Tibial nerve (tissue), 4 donors: ENCODE data around the gene CKM. TPM values are rescaled to one million over a fixed set of nuclear protein-coding genes. Genes with fewer than 3 reads are reported as not detected.
"Not testable (repeated sequence)": the region's sequence is repeated elsewhere in the genome, so short reads cannot be mapped to it uniquely, and the experiment has no call there.

Experiments used
- DNase-seq, 2 donors: peaks; one replicate each; pipeline ENCODE4 v3.0.0-alpha.2; 2019; ENCODE audit warnings: low spot score in 2 of 2
- H3K27ac ChIP-seq, 4 donors: fragments of 200-600 bp; sonication (generic) in 3 of 4; one replicate each; pipeline ENCODE4 v1.5.1; 2017 to 2019; ENCODE audit warnings: mild to moderate bottlenecking in 1 of 4
- H3K27me3 ChIP-seq, 2 donors: fragments of 200-600 bp; sonication (generic) in 1 of 2; one replicate each; pipeline versions ENCODE4 v1.5.1 to v1.6.0; 2017 to 2019
- H3K36me3 ChIP-seq, 3 donors: fragments of 200-600 bp; sonication (generic); one replicate each; pipeline ENCODE4 v1.5.1; 2018 to 2019
- H3K4me1 ChIP-seq, 4 donors: fragments of 200-600 bp; sonication (generic) in 3 of 4; one replicate each; pipeline ENCODE4 v1.5.1; 2017 to 2019
- H3K4me3 ChIP-seq, 4 donors: fragments of 200-600 bp; sonication (generic) in 3 of 4; one replicate each; pipeline ENCODE4 v1.5.1; 2017 to 2019; ENCODE audit warnings: mild to moderate bottlenecking in 1 of 4, moderate library complexity in 1 of 4
- H3K9me3 ChIP-seq, 4 donors: fragments of 200-600 bp; sonication (generic) in 3 of 4; one replicate each; pipeline ENCODE4 v1.5.1; 2017 to 2019
- EP300 ChIP-seq, 2 donors: sonication (generic); formaldehyde crosslinking; IDR thresholded peaks; one replicate each; pipeline ENCODE4 v1.6.1; 2017; ENCODE audit warnings: antibody characterized with exemption in 2 of 2, mild to moderate bottlenecking in 1 of 2
- POLR2A ChIP-seq, 2 donors: fragments of 450-650 bp; IDR thresholded peaks; one replicate each; pipeline ENCODE4 v1.6.1; 2017; ENCODE audit warnings: antibody characterized with exemption in 2 of 2, mild to moderate bottlenecking in 2 of 2, moderate library complexity in 2 of 2
- WGBS, 2 donors: methylation state at CpG; one replicate each; pipeline ENCODE4 v1.1.5; 2018; 5-methylcytosine and 5-hydroxymethylcytosine counted together
- total RNA-seq, 4 donors: library from RNA; depleted of rRNA; stranded (reverse); fragments of >200 nt; gene quantifications; one replicate each; pipeline ENCODE4 v1.1.0, GENCODE V29; 2016
- TF ChIP-seq, protein P1 (sequence below), 5 experiments: fragments of 200-600 bp in 3 of 5; fragments of 450-650 bp in 2 of 5; sonication (generic) in 3 of 5; IDR thresholded peaks; one replicate each; pipeline ENCODE4 v1.5.1; 2016 to 2019; ENCODE audit warnings: antibody characterized with exemption in 5 of 5, mild to moderate bottlenecking in 3 of 5, moderate library complexity in 2 of 5

Gene CKM
- total RNA-seq, 4 donors from 2014 or later: 0.30 to 1.3 TPM; not detected in 2

DNA sequence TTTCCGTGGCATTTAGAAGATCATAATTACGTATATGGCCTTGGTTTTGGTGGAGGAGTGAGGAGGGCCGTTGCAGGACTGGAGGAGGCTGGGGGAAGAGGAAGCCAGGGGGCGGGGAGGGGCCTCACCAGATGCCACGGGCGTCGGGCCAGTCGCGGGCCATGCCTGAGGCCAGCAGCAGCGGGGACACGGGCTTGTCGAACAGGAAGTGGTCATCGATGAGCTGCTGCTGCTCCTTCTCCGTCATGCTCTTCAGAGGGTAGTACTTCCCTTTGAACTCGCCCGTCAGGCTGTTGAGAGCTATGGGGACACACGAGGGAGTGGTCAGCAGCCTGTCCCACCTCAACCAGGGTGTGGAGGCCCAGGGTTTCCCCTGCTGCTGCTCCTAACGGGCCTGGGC is 11.1 kb downstream of the CKM start:
- Histone ChIP-seq H3K27me3 (peaks cover 0 to 26% of the 10 kb centered on the region in 2 donors), H3K9me3 (no peaks in the 10 kb centered on the region), H3K36me3 (no peaks in the 10 kb centered on the region), H3K4me3 (no peak overlapping the region), H3K27ac (no peak overlapping the region), H3K4me1 (no peaks in the 10 kb centered on the region)
- no peak for DNase-seq
- 30 to 33% methylated on average over 18 of the region's 18 CpGs for WGBS, 2 donors
- no peak for TF ChIP-seq POLR2A (IDR thresholded peaks at IDR 0.05)
- no peak for TF ChIP-seq EP300 (IDR thresholded peaks at IDR 0.05)
- TF ChIP-seq, protein P1, sequence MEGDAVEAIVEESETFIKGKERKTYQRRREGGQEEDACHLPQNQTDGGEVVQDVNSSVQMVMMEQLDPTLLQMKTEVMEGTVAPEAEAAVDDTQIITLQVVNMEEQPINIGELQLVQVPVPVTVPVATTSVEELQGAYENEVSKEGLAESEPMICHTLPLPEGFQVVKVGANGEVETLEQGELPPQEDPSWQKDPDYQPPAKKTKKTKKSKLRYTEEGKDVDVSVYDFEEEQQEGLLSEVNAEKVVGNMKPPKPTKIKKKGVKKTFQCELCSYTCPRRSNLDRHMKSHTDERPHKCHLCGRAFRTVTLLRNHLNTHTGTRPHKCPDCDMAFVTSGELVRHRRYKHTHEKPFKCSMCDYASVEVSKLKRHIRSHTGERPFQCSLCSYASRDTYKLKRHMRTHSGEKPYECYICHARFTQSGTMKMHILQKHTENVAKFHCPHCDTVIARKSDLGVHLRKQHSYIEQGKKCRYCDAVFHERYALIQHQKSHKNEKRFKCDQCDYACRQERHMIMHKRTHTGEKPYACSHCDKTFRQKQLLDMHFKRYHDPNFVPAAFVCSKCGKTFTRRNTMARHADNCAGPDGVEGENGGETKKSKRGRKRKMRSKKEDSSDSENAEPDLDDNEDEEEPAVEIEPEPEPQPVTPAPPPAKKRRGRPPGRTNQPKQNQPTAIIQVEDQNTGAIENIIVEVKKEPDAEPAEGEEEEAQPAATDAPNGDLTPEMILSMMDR (IDR thresholded peaks at IDR 0.05): no peak

DNA sequence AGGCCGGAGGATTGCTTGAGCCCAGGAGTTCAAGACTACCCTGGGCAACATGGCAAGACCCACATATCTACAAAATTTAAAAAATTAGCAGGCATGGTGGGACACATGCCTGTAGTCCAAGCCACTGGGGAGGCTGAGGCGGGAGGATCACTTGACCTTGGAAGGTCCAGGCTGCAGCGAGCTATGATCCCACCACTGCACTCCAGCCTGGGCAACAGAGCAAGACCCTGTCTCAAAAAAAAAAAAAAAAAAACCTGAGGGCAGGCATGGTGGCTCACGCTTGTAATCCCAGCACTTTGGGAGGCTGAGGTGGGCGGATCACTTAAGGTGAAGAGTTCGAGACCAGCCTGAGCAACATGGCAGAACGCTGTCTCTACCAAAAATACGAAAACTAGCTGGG is 13.4 kb downstream of the CKM start:
- not testable (repeated sequence) for H3K27me3 ChIP-seq, H3K36me3 ChIP-seq, H3K4me1 ChIP-seq, H3K27ac ChIP-seq, H3K9me3 ChIP-seq, H3K4me3 ChIP-seq, DNase-seq
- 94% methylated on average over 8 of the region's 8 CpGs for WGBS, 2 donors

DNA sequence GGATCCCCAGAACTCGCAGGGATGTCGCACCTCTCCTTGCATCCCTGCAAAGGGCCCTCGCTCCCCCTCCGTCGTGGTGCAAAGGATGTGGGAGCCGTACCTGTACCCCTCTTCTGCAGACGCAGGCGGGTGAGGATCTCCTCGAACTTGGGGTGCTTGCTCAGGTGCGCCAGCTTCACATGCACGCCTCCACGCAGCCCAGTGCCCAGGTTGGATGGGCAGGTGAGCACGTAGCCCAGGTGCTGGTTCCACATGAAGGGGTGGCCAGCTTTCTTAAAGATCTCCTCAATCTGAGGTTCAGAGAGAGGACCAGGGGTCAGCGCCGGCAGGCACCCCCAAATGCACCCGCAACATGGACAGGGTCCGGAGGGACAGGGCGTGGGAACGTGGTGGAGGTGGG is 15.3 kb downstream of the CKM start:
- Histone ChIP-seq H3K27me3 (no peaks in the 10 kb centered on the region), H3K27ac (no peak overlapping the region), H3K36me3 (peaks cover 0 to 12% (median 0%) of the 10 kb centered on the region in 3 donors), H3K4me1 (no peaks in the 10 kb centered on the region), H3K4me3 (no peak overlapping the region), H3K9me3 (peaks cover 0 to 11% (median 0%) of the 10 kb centered on the region in 4 donors)
- TF ChIP-seq, protein P1 (IDR thresholded peaks at IDR 0.05): no peak
- TF ChIP-seq EP300 (IDR thresholded peaks at IDR 0.05) (no peak), POLR2A (IDR thresholded peaks at IDR 0.05) (no peak)
- no peak for DNase-seq
- 89 to 92% methylated on average over 11 to 19 of the region's 19 CpGs for WGBS, 2 donors

DNA sequence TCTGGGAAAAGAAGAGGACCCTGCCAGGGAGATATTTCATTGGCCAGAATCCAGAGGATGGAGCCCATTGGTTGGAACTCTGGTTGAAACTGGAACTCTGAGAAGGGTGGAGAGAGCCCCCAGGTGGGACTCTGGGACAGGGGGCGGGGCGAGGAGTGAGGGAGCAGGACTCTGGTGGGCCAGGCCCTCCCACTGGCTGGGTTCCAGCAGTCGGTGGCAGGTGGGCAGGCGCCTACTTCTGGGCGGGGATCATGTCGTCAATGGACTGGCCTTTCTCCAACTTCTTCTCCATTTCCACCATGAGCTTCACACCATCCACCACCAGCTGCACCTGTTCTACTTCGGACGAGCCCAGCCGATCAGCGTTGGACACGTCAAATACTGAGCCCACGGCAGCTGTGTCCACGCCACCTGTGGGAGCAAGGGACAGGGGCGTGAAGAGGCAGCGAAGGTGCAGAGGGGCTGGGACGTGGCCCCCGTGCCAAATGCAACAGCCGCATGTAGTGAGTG is 16.1 kb downstream of the CKM start:
- TF ChIP-seq EP300 (IDR thresholded peaks at IDR 0.05): no peak
- no peak for TF ChIP-seq POLR2A (IDR thresholded peaks at IDR 0.05)
- TF ChIP-seq, protein P1 (IDR thresholded peaks at IDR 0.05): no peak

DNA sequence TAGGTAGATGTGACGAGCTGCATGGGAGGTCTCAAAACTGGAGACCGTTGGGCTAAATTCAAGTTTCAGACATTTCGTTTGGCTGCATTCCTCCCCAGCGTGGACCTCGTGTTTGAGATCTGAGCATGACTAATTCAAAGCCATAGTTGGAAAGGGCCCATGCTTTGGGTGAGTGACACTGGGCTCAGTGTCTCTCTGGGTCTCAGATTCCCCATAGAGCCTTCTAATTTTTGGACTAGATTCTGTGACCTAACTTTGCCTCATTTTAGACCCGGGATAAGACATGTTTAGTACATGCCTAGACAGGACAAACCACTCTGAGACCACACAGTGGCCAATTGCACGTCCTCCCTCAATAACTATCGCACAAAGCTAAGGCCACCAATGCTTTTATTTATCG is 16.6 kb downstream of the CKM start:
- Histone ChIP-seq H3K27me3 (no peaks in the 10 kb centered on the region), H3K4me3 (no peak overlapping the region), H3K36me3 (peaks cover 0 to 22% (median 0%) of the 10 kb centered on the region in 3 donors), H3K9me3 (peaks cover 0 to 11% (median 0%) of the 10 kb centered on the region in 4 donors), H3K27ac (no peak overlapping the region), H3K4me1 (no peaks in the 10 kb centered on the region)
- DNase-seq: no peak
- TF ChIP-seq EP300 (IDR thresholded peaks at IDR 0.05) (no peak), POLR2A (IDR thresholded peaks at IDR 0.05) (no peak)
- TF ChIP-seq, protein P1 (IDR thresholded peaks at IDR 0.05): no peak
- 41 to 46% methylated on average over 9 of the region's 9 CpGs for WGBS, 2 donors

More for the DNA sequence above, 16.1 kb downstream of the CKM start:
- H3K4me3 ChIP-seq: no peak overlapping the region
- DNase-seq: no peak
- H3K27ac ChIP-seq: no peak overlapping the region
- H3K27me3 ChIP-seq: no peaks in the 10 kb centered on the region
- no peaks in the 10 kb centered on the region for H3K4me1 ChIP-seq
- 71 to 79% methylated on average over 18 of the region's 18 CpGs for WGBS, 2 donors
- peaks cover 0 to 20% (median 0%) of the 10 kb centered on the region in 3 donors for H3K36me3 ChIP-seq
- H3K9me3 ChIP-seq: peaks cover 0 to 11% (median 0%) of the 10 kb centered on the region in 4 donors

DNA sequence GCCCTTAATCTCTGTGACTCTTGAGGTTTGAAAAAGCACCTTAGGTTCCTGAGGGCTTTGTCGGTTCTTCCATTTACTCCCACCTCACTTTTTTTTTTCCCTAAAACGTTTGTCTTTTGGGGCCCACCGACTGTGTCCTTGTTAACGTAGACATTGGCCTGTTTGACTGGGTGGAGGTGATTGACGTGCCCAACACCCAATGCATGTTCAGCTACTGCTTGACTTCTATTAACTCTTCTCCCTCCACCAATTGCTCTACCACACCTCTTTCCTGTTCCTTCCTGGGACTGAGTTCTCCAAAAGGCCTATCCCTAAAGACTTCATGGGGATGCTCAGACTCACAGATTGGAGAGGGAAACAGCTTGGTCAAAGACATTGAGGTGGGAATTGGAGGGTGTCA is 17.3 kb downstream of the CKM start:
- TF ChIP-seq EP300 (IDR thresholded peaks at IDR 0.05) (no peak), POLR2A (IDR thresholded peaks at IDR 0.05) (no peak)
- TF ChIP-seq, protein P1 (IDR thresholded peaks at IDR 0.05): no peak
- 13 to 16% methylated on average over 5 of the region's 5 CpGs for WGBS, 2 donors
- peaks cover 0 to 11% (median 0%) of the 10 kb centered on the region in 4 donors for H3K9me3 ChIP-seq
- H3K4me3 ChIP-seq: no peak overlapping the region
- H3K4me1 ChIP-seq: no peaks in the 10 kb centered on the region
- H3K27ac ChIP-seq: no peak overlapping the region
- H3K27me3 ChIP-seq: no peaks in the 10 kb centered on the region
- peaks cover 0 to 29% (median 0%) of the 10 kb centered on the region in 3 donors for H3K36me3 ChIP-seq
- DNase-seq: no peak
